GM19240 (cell line): Measurements from ENCODE around the gene CASZ1.
A peak's percentile ranks its signal among the peaks of the same experiment; 100 is the strongest.

Source experiments
- DNase-seq: peaks from one replicate; pipeline ENCODE4 v3.0.0; 2011; ENCODE audit warnings: low spot score; ENCODE audit not compliant: insufficient read length

CASZ1 gene

GRCh38 chr1:10753299-10753698 lies 43.1 kb downstream of the CASZ1 start:
- DNase-seq: no peak

DNA sequence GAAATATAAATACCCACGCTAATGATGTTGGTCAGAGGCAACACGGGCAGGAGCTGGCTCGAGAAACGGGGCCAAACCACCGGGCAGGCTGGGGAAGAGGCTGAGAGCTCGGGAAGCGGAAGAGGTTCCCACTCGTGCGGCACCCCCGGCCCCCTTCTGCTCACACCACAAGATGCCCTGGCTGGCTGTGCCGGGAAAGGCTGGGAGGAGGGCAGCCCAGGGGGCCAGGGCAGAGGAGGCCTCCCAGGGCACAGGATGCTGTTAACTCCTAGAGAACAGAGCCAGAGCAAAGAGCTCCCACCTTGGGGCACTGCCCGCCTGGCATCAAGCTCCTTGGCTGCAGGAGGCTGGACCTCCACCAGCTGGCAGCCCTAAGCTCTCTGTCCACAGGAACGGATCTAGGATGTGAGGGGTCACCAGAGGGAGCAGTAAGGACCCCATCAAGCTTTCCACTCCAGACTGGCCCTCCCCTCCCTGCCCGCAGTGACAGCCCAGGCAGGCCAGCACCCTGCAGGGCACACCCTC lies 44.8 kb downstream of the CASZ1 start:
- no peak for DNase-seq

- no peak for DNase-seq
Observed at GRCh38 chr1:10751160-10751559, 45.3 kb downstream of the CASZ1 start.

DNA sequence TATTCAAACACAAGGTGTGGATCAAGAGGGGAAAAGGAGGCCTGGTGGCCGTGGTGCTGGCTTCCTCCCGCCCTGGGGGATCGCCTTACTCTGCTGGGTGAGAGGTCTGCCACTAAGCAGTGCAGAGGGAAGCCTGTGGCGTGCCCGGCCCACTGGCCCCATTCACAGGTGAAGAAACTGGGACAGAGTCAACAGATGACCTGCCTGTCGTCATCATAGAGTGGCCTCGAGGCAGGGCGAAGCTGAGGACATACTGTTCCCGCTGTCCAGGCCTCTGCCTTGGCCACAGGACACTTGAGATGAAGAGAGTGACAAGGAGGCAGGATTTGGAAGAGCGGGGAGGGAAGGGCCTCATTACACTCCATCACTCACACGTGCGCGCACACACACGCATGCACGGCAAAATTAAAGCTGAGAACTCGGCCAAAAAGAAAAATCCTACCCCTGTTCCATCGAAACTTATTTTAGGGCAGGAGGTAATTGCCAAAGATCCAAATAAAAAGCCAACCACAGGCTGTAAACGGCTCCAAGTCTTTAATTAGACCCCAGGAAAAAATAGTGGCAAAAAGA lies 50.5 kb downstream of the CASZ1 start:
- no peak for DNase-seq

DNA sequence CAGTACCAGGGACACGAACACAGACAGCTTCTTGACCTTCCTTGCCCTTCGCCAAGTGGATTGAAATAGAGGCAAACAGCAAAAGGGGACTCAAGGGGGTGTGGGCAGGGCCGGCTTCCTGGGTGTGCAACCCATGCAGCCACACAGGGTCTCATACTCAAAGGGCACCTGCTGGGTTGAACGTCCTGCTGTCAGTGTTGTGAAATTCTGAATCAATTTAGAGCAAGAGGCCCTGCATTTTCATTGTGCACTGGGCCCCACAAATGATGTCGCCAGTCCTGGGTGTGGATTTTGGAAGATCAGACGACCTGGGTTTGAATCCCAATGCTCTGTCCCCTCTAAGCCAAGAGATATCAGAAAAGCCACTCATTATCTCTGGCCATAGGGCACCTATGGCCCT lies 51.1 kb downstream of the CASZ1 start:
- DNase-seq: no peak

- no peak for DNase-seq
Observed at GRCh38 chr1:10744654-10745238, 51.7 kb downstream of the CASZ1 start.

DNA sequence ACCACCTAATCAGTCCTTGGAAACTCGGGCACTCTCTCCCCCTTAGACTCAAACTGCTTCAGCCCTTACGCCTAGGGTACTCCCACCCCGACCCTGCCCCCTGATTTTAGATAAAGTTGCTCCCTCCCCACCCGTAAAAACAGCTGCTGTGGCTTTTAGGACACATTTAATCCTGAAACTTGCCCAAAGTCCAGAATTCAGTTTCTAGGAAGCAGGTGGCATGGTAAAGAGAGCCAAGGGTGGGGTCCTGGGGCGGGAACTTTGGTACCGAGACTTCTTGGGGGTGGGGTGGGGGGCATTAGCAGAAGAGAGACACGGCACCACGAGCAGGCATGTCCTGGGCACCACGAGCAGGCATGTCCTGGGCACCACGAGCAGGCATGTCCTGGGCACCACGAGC lies 52.4 kb downstream of the CASZ1 start:
- DNase-seq: no peak

- no peak for DNase-seq
Observed at GRCh38 chr1:10741696-10742095, 54.8 kb downstream of the CASZ1 start.

DNA sequence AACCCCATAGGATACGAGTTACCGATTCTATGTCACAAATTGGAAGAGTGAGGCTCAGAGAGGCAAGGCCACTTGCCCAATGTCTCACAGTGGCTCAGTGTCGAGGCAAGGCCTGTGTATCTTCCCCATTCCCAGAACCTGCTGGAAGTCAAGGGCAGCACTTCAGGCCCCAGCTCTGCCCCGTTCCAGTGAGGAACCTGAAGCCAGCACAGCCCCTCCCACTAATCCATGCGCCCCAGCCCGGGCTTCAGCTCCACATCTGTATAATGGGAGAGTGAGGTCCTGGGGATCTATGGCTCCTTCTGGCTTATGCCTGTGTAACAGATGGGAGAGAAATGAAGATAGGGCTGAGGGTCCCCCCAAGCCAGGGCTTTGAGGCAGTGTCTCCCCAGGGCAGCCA lies 56.3 kb downstream of the CASZ1 start:
- no peak for DNase-seq

DNA sequence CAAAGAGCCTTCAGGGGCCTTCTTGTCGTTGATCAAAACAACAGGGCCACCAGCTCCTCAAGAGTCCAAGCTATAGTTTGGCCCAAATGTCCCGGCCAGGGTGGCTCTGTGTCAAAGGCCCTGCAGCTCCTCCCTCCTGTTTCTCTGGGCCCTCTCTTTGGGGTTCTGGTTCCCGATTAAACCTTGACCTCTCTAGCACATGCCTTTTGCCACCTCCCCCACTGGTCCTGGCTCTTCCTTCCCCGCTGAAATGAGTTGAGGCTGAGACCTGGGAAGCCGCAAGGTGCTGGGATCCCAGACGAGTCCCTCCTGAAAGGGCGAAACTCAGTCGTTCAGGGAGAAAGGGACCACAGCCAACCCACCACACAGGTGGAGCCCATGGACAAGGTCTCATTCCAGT lies 56.9 kb downstream of the CASZ1 start:
- no peak for DNase-seq

DNA sequence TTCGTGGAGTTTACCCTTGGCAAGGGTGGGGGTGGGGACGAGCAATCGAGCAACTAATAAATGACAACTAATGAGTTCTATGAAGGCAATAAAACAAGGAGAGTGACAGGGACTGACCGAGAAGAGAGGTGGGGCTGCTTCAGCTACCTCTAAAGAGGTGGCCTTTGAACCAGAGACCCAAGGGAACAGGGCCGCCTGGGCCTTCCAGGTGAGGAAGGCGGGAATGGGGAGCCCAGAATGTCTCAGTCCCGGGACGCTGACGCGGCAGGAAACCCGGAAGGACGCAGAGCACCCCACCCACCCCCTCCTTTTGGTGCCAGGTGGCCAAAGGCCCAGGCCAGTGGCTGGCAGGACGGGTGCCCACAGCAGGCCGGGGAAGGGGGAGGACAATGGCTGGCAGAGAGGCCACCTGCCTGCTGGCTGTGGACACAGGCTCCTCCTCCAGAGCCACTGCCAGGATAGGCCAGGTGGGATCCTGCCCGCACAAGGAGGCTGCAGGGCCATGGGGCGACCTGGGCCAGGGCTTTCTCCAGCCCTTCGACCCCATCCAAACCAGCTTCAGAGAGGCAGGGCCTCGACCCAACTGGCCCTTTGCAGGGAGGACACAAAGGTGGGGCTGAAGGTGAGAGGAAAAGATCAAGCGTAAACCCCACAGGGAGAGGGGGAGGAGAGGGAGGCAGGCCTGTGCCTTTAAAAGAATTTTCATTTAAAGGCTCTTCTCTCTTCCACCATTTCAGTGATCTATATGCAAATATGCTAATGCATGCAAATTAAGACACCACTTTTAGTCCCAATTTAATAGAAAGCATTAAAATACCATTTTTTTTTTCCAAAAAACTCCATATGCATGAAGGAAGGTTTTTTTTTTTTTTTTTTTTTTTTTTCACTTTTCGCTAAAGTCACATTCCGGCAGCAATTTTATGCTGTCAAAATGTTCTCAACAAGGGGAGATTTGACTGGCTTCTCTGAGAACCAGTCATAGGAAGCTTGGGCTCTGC lies 58.1 kb downstream of the CASZ1 start:
- no peak for DNase-seq

GRCh38 chr1:10737651-10738050 lies 58.8 kb downstream of the CASZ1 start:
- DNase-seq: no peak

DNA sequence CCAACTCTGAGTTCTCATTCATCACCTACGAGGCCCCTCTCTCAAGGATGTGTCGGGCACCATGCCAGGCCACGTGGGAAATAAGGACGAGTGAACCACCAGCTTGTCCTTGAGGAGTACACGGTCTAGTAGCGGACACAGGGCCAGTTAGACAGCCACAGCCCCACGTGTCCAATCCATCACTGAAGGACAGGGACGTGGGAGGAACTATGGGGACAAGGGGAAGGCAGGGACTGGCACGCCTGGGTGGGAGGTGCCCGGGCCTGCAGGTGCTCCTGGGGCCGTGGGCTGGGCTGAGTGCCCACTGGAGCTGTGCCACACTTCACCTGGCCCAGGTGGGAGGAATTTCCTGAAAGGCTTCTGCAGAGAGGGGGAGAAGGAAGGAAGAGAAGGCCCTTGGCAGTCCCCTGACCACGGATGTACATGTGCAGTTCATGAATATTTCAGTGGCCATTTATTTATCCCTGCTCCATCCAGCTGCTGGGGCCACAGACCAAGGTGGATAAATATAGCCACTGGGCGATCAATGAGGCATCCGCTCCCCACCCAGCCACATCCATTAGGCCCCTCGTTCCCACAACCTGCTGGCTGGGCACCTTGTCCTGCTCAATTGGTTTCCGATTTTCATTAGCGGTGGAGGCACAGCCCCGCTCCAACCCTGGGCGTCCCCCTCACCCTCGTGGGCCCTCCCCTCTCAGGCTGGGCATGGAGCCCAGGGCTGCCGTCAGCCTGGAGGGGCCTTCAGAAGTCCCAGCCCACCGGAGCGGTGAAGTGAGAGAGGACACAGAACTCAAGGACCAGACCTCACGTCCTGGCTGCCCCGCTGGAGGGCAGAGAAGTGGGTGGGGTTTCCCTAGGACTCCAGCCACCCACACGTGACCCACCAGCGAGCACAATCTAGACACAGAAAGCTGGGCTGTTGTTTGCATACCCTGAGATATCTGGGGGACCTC lies 59.5 kb downstream of the CASZ1 start:
- DNase-seq: no peak

DNA sequence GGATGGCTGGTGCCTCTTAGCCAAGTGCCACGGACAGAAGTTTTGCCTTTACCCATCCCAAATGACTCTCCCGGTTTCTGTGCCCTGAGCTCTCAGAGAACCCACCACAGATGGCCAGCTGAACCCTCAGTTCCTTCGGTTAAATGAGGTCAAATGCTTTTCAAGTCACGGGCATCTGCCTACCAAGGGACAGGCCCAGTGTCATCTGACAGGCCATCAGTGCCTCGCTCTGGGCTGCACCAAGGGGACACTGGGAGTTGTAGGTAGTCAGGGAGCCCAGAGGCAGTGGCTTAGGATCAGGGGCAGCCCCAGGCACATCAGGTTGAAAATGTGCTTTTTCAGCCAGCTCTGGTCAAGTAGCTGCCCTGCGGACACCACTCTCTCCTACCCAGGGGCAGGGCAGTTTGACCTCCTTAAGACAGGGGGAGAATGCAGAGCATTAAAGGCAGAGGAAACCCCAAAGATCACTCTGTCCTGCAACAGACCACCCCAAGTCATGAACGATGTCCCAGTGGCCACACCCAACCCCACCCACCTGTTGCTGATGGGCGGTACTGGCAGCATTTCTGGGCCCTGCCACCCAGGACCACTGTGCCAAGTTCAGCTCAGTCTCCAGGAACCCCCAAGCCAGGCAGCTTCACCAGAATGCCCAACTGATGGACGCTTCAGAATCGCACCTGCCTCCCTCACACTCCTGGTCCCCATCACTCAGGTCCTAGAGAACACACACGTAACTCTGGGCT lies 60.7 kb downstream of the CASZ1 start:
- no peak for DNase-seq

GRCh38 chr1:10734962-10735544 lies 61.4 kb downstream of the CASZ1 start:
- no peak for DNase-seq

GRCh38 chr1:10734375-10734774 lies 62.1 kb downstream of the CASZ1 start:
- DNase-seq: no peak

DNA sequence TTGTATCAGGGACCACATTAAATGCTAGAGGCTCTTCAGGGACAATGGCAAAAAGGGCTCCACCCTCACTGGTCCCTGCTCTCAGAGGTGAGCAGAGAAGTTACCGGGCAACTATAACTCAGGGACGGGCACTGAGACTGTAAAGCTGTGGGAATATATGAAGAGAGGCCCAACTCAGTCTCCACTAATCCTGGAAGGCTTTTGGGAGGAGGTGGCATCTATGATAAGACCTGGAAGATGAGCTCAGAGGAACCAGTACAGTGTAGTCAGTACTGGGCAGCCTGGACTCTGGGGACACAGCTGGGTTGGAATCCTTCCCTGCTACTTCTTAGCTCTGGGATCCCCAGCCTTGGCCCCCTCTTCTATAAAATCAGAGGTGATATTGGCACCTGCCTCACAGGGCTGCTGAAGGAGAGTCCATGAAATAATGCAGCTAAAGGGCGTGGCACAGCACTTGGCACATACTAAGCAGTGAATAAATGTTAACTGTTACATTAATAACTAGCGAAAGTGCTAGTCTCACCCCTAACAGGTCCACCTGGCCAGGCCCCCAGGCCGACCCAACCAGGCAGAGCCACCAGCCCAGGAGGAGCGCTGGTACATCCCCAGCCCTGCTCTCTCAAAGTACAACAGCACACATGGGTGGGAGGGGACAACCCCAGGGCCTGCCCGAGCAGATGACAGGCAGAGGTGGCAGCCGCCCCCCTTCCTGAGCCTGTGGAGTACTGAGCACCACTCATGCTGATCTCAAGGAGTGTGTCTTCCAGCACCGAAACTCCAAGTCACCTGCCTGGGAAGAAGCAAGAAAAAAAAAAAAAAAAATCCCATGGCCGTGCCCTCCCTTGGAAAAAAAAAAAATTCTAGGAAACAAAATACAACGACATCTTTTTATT lies 62.7 kb downstream of the CASZ1 start:
- DNase-seq: peak; percentile 49

DNA sequence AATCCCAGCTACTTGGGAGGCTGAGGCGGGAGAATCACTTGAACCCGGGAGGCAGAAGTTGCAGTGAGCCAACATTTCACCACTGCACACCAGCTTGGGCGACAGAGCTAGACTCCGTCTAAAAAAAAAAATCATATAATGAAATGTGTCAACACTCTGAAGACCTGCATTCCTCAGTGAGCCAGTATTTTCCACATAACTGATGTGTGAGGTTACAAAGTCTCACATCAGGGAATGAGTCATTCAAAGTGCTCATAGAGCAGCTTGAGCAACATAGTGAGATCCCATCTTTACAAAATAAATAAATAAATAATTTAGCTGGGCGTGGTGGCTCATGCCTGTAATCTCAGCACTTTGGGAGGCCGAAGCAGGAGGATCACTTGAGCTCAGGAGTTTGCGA lies 65.5 kb downstream of the CASZ1 start:
- DNase-seq: no peak
